Ovary (tissue), 9 donors: ENCODE results near the gene ITGA3. TPM values are rescaled to one million over a fixed set of nuclear protein-coding genes. Genes with fewer than 3 reads are reported as not detected.

Experiments
- DNase-seq, 5 donors: peaks; one replicate each; pipeline ENCODE4 v3.0.0-alpha.2; 2019 to 2020
- H3K27ac ChIP-seq, 2 donors: fragments of 200-600 bp; one replicate each; pipeline versions ENCODE4 v1.5.1 to v1.8.0; 2019 to 2022
- H3K27me3 ChIP-seq: fragments of 200-600 bp; one replicate; pipeline ENCODE4 v1.8.0; 2022
- H3K36me3 ChIP-seq: fragments of 200-600 bp; sonication (generic); one replicate; pipeline ENCODE4 v1.5.1; 2019
- H3K4me1 ChIP-seq: one replicate; pipeline ENCODE4 v1.8.1; 2013; ENCODE audit warnings: mild to moderate bottlenecking, moderate library complexity; ENCODE audit not compliant: insufficient read depth
- H3K4me3 ChIP-seq: fragments of 200-600 bp; sonication (generic); one replicate; pipeline ENCODE4 v1.5.1; 2017
- H3K9me3 ChIP-seq, 2 donors: fragments of 200-600 bp in 1 of 2; sonication (generic) in 1 of 2; one replicate each; pipeline versions ENCODE4 v1.5.1 to v1.8.1; 2013 to 2019; ENCODE audit warnings: mild to moderate bottlenecking in 1 of 2, moderate library complexity in 1 of 2
- CTCF ChIP-seq, 3 donors: fragments of 450-650 bp in 2 of 3; fragments of 200-600 bp in 1 of 3; IDR thresholded peaks; one replicate each; pipeline versions ENCODE4 v1.5.1 to v1.8.0; 2016 to 2022; ENCODE audit warnings: antibody characterized with exemption in 3 of 3, mild to moderate bottlenecking in 1 of 3
- EP300 ChIP-seq: sonication (generic); formaldehyde crosslinking; IDR thresholded peaks from one replicate; pipeline ENCODE4 v1.6.1; 2017; ENCODE audit warnings: antibody characterized with exemption
- POLR2A ChIP-seq: fragments of 450-650 bp; IDR thresholded peaks from one replicate; pipeline ENCODE4 v1.6.1; 2017; ENCODE audit warnings: antibody characterized with exemption, mild to moderate bottlenecking, moderate library complexity
- WGBS, 3 donors: extraction: QIAGEN DNeasy Blood & Tissue Kit in 1 of 3; methylation state at CpG; one replicate each; pipeline versions ENCODE4 v1.1.5 to v1.1.7; 2013 to 2017; 5-methylcytosine and 5-hydroxymethylcytosine counted together
- intact Hi-C, 4 donors: fragments of 100-400 bp; cut with DNase I; formaldehyde crosslinking; loops; one replicate each; pipeline versions ENCODE4 v1.11.0 to v1.15.1; 2022 to 2023
- polyA plus RNA-seq, 2 donors: library from polyadenylated mRNA; stranded (reverse); fragments of 200-250 nt in 1 of 2; fragments of 350-450 nt in 1 of 2; fragmentation: Illumina TruSeq in 1 of 2; extraction: RNeasy Lipid Tissue Mini Kit (QIAGEN cat#74804) in 1 of 2; gene quantifications; one replicate each; pipeline ENCODE4 v1.2.3, GENCODE V29; 2013 to 2014
- total RNA-seq, 7 donors: library from RNA; depleted of rRNA in 2 of 7; stranded (reverse); fragments of >200 nt in 2 of 7; fragmentation: NEBNext Ultra II Directional in 3 of 7; extraction: Animal tissue kit (Norgen Biotek cat#: 25700) in 3 of 7; gene quantifications; one replicate each; pipeline versions ENCODE4 v1.1.0 to v1.2.4, GENCODE V29; 2016 to 2023
- donor health status: DM: no; HTN: no; CAD: no; lungs with moderate emphysema.
- donor health status: DM: no; HTN: no; CAD: no.
- donor health status: Bipolar disorder and iron deficiency.
- donor health status: DM: yes; HTN: yes; CAD: no.
- donor health status: DM: no; HTN: no; CAD: no.
- donor health status: DM: yes; HTN: yes; CAD: no.

Gene ITGA3
- total and polyA plus RNA-seq, 9 donors, result 23.6 to 132 (median 34.2) TPM

- 93 to 97% (median 93%) methylated on average over 4 of the region's 4 CpGs for whole genome bisulfite sequencing, 3 donors
- TF ChIP-seq EP300 (no peak), POLR2A (no peak), CTCF (IDR thresholded peaks at IDR 0.05) (no peak)
- no peak overlapping the region for H3K4me3 ChIP-seq
- H3K36me3 ChIP-seq, result peaks cover 2% of the 10 kb centered on the region
- no peaks in the 10 kb centered on the region for H3K9me3 ChIP-seq
- H3K4me1 ChIP-seq, result no peaks in the 10 kb centered on the region
- intact Hi-C loops, result no loop called here
- no peak for DNase-seq
- no peak overlapping the region for H3K27ac ChIP-seq
- H3K27me3 ChIP-seq, result no peaks in the 10 kb centered on the region
Measured at GRCh38 chr17:50078430-50078829, 22.5 kb downstream of the ITGA3 start.

- peak in 1 of 5 donors; percentile 43 for DNase-seq
- H3K36me3 ChIP-seq, result peaks cover 2% of the 10 kb centered on the region
- H3K27ac ChIP-seq, result no peak overlapping the region
- no peaks in the 10 kb centered on the region for H3K4me1 ChIP-seq
- no peak overlapping the region for H3K4me3 ChIP-seq
- WGBS, 3 donors, result 77 to 78% (median 77%) methylated on average over 12 of the region's 12 CpGs
- no peaks in the 10 kb centered on the region for H3K27me3 ChIP-seq
- intact Hi-C loops, result no loop called here
- TF ChIP-seq CTCF (IDR thresholded peaks at IDR 0.05) (no peak), EP300 (no peak), POLR2A (no peak)
- H3K9me3 ChIP-seq, result no peaks in the 10 kb centered on the region
Measured at GRCh38 chr17:50079334-50080095, 23.6 kb downstream of the ITGA3 start.

GRCh38 chr17:50080096-50080480 is 24.2 kb downstream of the ITGA3 start:
- Histone ChIP-seq H3K4me3 (no peak overlapping the region), H3K36me3 (peaks cover 2% of the 10 kb centered on the region), H3K27me3 (no peaks in the 10 kb centered on the region), H3K4me1 (no peaks in the 10 kb centered on the region), H3K9me3 (no peaks in the 10 kb centered on the region), H3K27ac (no peak overlapping the region)
- TF ChIP-seq EP300 (no peak), CTCF (IDR thresholded peaks at IDR 0.05) (no peak), POLR2A (no peak)
- 82 to 91% (median 88%) methylated on average over 11 of the region's 11 CpGs for WGBS, 3 donors
- DNase-seq, result no peak
- intact Hi-C loops, result no loop called here

GRCh38 chr17:50080827-50081226 is 24.9 kb downstream of the ITGA3 start:
- TF ChIP-seq EP300, result no peak
- no peak for TF ChIP-seq POLR2A
- no peak for TF ChIP-seq CTCF (IDR thresholded peaks at IDR 0.05)

More at GRCh38 chr17:50080827-50081226, 24.9 kb downstream of the ITGA3 start:
- Histone ChIP-seq H3K36me3 (peaks cover 2% of the 10 kb centered on the region), H3K4me3 (no peak overlapping the region), H3K9me3 (no peaks in the 10 kb centered on the region), H3K27ac (no peak overlapping the region), H3K4me1 (no peaks in the 10 kb centered on the region), H3K27me3 (no peaks in the 10 kb centered on the region)
- WGBS, 3 donors, result 91 to 94% (median 93%) methylated on average over 7 of the region's 7 CpGs
- intact Hi-C loops, result no loop called here
- DNase-seq, result no peak
